CD8-positive, alpha-beta memory T cell (primary cell): ENCODE measurements around the gene SMTNL2. TPM values are rescaled to one million over a fixed set of nuclear protein-coding genes. Genes with fewer than 3 reads are reported as not detected.
"Not testable (repeated sequence)": the region's sequence is repeated elsewhere in the genome, so short reads cannot be mapped to it uniquely, and the experiment has no call there.

Source experiments
- CTCF ChIA-PET: fragments of 350-600 bp; sonication (Branson Sonifier 250); formaldehyde crosslinking; loops from one replicate; lab custom pipeline; 2021; ENCODE audit warnings: antibody characterized with exemption; lab: Charles Lee
- POLR2A ChIA-PET: fragments of 350-600 bp; sonication (Branson Sonifier 250); formaldehyde crosslinking; loops from one replicate; lab custom pipeline; 2021; ENCODE audit warnings: antibody characterized with exemption; lab: Charles Lee
- DNase-seq, 5 donors: peaks; one replicate each; pipeline versions ENCODE4 v3.0.0 to v3.0.0-alpha.2; 2020 to 2022; ENCODE audit warnings: mixed read lengths in 1 of 5
- H3K27ac ChIP-seq: one replicate; pipeline ENCODE4 v1.7.0; 2013; ENCODE audit warnings: low read depth, mild to moderate bottlenecking, low read length, moderate library complexity
- H3K27me3 ChIP-seq: 2 replicates; pipeline ENCODE4 v1.7.0; 2013; ENCODE audit warnings: low read length, mild to moderate bottlenecking; ENCODE audit not compliant: insufficient read depth, poor library complexity, severe bottlenecking
- H3K36me3 ChIP-seq: 2 replicates; pipeline ENCODE4 v1.7.0; 2013; ENCODE audit warnings: mild to moderate bottlenecking, low read length, moderate library complexity; ENCODE audit not compliant: insufficient read depth
- H3K4me1 ChIP-seq: 2 replicates; pipeline ENCODE4 v1.7.0; 2013; ENCODE audit warnings: mild to moderate bottlenecking, low read length, moderate library complexity; ENCODE audit not compliant: insufficient read depth
- H3K4me3 ChIP-seq: 2 replicates; pipeline ENCODE4 v1.7.0; 2013; ENCODE audit warnings: mild to moderate bottlenecking, low read length
- H3K9me3 ChIP-seq: 2 replicates; pipeline ENCODE4 v1.7.0; 2013; ENCODE audit warnings: mild to moderate bottlenecking, low read length
- H3K27ac Mint-ChIP-seq, 8 donors: one replicate each; pipeline ENCODE4 v1.8.0; 2020 to 2021; ENCODE audit warnings: mixed read lengths in 8 of 8, mild to moderate bottlenecking in 6 of 8, inconsistent platforms in 3 of 8, moderate library complexity in 3 of 8
- H3K27me3 Mint-ChIP-seq, 2 donors: one replicate each; pipeline ENCODE4 v1.8.0; 2020 to 2021; ENCODE audit warnings: mixed read lengths in 2 of 2, mild to moderate bottlenecking in 1 of 2, moderate library complexity in 1 of 2
- H3K36me3 Mint-ChIP-seq, 3 donors: one replicate each; pipeline ENCODE4 v1.8.0; 2020 to 2021; ENCODE audit warnings: mixed read lengths in 3 of 3, inconsistent platforms in 1 of 3, mild to moderate bottlenecking in 1 of 3
- H3K4me1 Mint-ChIP-seq, 3 donors: one replicate each; pipeline ENCODE4 v1.8.0; 2020 to 2021; ENCODE audit warnings: mixed read lengths in 3 of 3, inconsistent platforms in 1 of 3, mild to moderate bottlenecking in 1 of 3
- H3K4me3 Mint-ChIP-seq, 7 donors: one replicate each; pipeline ENCODE4 v1.8.0; 2020 to 2021; ENCODE audit warnings: mixed read lengths in 7 of 7, mild to moderate bottlenecking in 6 of 7, moderate library complexity in 4 of 7, inconsistent platforms in 2 of 7
- H3K9me3 Mint-ChIP-seq, 5 donors: one replicate each; pipeline ENCODE4 v1.8.0; 2020 to 2022; ENCODE audit warnings: mixed read lengths in 5 of 5, mild to moderate bottlenecking in 3 of 5, moderate library complexity in 2 of 5, inconsistent platforms in 1 of 5
- polyA plus RNA-seq: library from polyadenylated mRNA; unstranded; fragments of 300-500 nt; fragmentation: Illumina TruSeq; gene quantifications from one replicate; pipeline ENCODE4 v1.2.3, GENCODE V29; 2021
- total RNA-seq, 2 experiments: library from RNA; stranded (reverse); gene quantifications; one replicate each; pipeline ENCODE4 v1.2.3, GENCODE V29; 2021

SMTNL2 gene
- total and polyA plus RNA-seq, 3 experiments from 2014 or later: not detected

DNA sequence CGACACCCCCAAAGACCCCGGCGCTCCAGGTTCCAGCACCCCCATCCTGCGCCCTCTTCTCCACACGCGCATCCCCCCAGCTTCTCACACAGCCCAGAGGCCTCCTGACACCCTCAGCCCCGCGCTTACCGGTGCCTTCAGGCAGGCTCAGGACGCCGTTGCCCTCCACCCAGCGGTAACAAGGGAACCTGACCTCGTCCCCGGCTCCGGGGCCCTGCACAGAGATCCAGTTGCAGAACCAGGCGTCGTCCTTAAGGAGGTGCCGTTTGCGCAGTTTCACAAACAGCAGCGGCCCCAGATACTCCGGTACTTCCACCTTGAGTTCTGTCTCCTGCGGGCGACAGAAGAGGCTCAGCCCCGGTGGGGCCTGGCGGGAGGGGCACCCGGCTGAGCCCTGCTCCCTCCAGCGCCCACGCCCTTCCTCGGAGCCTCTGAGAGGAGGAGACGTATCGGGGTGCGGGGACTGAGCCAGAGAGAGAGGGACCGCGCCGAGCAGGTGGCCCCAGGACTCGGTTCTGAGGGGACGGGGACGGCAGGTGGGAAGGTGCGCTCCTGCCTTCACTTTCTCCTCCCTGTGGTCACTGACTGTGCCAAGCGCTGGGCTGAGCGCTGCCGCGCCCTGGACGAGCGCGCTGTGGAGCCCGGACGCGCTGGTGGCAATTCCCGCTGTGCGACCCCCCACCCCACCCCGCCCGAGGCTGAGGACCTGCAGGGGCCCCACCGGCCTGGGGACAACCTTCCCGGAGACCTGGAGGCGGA is 55.2 kb downstream of the SMTNL2 start:
- POLR2A ChIA-PET, H3K27ac ChIP-seq, H3K9me3 ChIP-seq, H3K4me1 ChIP-seq, H3K4me3 ChIP-seq, H3K36me3 ChIP-seq, H3K27ac Mint-ChIP-seq, CTCF ChIA-PET, H3K9me3 Mint-ChIP-seq, H3K36me3 Mint-ChIP-seq: not testable (repeated sequence)
- peak overlapping the region in 3 of 7 donors; percentile 31 to 60 (median 32) for H3K4me3 Mint-ChIP-seq
- H3K4me1 Mint-ChIP-seq: peaks cover 9 to 27% (median 9%) of the 10 kb centered on the region in 3 donors
- DNase-seq: peak in 1 of 5 donors; percentile 14
- peaks cover 60 to 78% of the 10 kb centered on the region in 2 donors for H3K27me3 Mint-ChIP-seq
- H3K27me3 ChIP-seq: peaks cover 26% of the 10 kb centered on the region

DNA sequence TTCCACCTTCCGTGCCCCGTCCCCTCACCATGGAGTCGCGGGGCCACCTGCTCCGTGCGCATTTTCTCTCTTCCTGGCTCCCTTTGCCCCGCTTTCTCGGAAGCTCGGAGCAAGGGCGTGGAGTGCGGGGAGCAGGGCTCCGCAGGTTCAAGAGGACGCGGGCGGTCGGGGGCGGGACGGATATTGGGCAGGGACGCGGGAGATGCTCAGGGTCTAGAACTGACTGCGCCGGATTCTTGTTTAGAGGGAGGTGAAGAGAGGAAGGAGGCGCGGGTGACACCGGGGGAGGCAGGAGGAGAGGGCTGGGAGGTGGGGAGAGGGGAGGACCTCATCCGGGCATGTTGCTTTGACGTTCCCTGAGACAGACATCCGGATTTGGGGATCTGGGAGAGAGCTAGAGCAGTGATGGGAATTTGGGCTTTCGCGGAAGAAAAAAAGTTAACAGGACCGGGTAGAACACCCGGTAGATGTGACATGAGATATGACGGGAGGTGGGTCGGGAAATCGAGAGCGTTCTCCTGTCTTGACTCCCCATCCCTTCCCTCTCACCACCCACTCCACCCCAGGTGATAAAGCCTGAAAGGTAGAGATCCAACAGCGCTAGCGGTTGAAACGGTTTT is 56.4 kb downstream of the SMTNL2 start:
- CTCF ChIA-PET, H3K9me3 Mint-ChIP-seq, H3K4me3 ChIP-seq, H3K27ac ChIP-seq, H3K9me3 ChIP-seq, H3K36me3 ChIP-seq, H3K36me3 Mint-ChIP-seq, H3K4me1 ChIP-seq, POLR2A ChIA-PET, H3K27ac Mint-ChIP-seq: not testable (repeated sequence)
- Mint-ChIP-seq H3K27me3 (peaks cover 61 to 77% of the 10 kb centered on the region in 2 donors), H3K4me3 (peak overlapping the region in 1 of 7 donors; percentile 18), H3K4me1 (peaks cover 7 to 24% (median 9%) of the 10 kb centered on the region in 3 donors)
- DNase-seq: peak in 1 of 5 donors; percentile 5
- H3K27me3 ChIP-seq: peaks cover 21% of the 10 kb centered on the region

DNA sequence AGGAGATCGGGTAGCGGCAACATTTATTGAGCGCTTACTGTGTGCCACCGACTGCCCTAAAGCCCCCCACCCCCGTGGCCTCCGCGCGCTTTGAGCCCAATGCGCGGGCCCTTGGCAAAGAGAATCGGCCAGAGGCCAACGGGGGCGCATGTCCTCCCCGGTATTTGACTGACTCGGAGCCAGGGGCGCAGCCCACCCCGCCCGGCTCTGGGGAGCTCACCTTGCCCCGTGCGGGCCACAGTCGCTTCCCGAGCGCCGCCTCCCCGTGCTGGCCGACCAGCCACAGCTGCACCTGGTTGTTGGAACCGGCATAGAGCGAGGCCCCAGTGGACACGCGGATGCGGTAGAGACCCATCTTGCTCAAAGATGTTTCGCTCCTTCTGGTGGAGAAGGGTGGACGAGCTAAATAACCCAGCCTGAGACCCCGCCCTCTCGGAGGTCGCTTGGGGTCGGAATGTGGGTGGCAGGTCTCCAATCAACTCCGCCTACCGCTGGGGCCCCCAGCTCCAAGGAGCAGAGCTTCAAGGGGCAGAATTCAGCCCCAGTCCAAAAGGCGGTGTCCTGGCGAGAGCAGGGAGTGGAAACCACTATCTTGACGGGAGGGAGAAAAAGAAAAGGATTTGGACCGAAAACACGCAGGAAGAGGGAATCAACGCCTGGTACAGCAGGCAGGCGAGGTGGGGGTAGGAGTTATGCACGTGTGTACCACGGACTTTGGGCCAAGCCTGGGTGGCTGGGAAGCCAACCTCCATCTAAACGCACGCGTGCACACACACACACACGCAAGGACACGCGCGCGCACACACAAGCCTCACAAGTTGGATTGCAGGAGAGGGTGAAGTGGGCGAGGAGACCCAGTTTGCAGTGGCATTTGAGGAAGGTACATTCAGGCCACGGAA is 57.2 kb downstream of the SMTNL2 start, which contains the start of gene ALOX15:
ALOX15 (minus strand) TSS at position 382 of the 899 bp plus-strand sequence; CDS start at position 355, 27 bp downstream.
- Histone ChIP-seq H3K27me3 (peaks cover 18% of the 10 kb centered on the region), H3K36me3 (no peaks in the 10 kb centered on the region), H3K9me3 (no peaks in the 10 kb centered on the region), H3K27ac (no peak within 1 kb of the TSS), H3K4me1 (no peaks in the 10 kb centered on the region), H3K4me3 (no peak within 1 kb of the TSS)
- no peak for DNase-seq
- H3K9me3 Mint-ChIP-seq: peaks cover 0 to 1% (median 0%) of the 10 kb centered on the region in 5 donors
- peaks cover 0 to 15% (median 5%) of the 10 kb centered on the region in 3 donors for H3K4me1 Mint-ChIP-seq
- H3K27me3 Mint-ChIP-seq: peaks cover 62 to 77% of the 10 kb centered on the region in 2 donors
- peak within 1 kb of the TSS in 1 of 7 donors; percentile 18 for H3K4me3 Mint-ChIP-seq
- ChIA-PET CTCF (no interaction called here), POLR2A (no interaction called here)
- no peak within 1 kb of the TSS for H3K27ac Mint-ChIP-seq
- H3K36me3 Mint-ChIP-seq: no peaks in the 10 kb centered on the region

DNA sequence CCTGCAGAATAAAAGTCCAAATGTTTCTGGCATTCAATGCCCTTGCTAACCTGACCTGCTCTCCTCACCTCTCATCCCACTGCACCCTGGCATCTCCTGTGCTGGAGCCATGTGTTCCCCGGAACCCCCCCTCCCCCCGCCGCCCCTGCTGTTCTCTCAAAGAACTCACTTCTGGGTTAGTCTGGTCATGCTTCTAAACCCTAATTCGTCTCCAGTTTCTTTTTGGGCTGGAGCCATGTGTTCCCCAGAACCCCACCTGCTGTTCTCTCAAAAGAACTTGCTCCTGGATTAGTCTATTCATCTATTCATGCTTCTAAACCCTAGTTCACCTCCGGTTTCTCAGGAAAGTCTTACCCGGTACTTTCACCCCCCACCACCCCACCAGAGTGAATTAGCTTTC is 58.0 kb downstream of the SMTNL2 start:
- H3K4me3 ChIP-seq: no peak overlapping the region
- Mint-ChIP-seq H3K27me3 (peaks cover 57 to 73% of the 10 kb centered on the region in 2 donors), H3K9me3 (peaks cover 0 to 1% (median 0%) of the 10 kb centered on the region in 5 donors), H3K4me1 (peaks cover 0 to 12% (median 5%) of the 10 kb centered on the region in 3 donors), H3K27ac (no peak overlapping the region), H3K36me3 (no peaks in the 10 kb centered on the region), H3K4me3 (no peak overlapping the region)
- no peak overlapping the region for H3K27ac ChIP-seq
- no peaks in the 10 kb centered on the region for H3K9me3 ChIP-seq
- no peaks in the 10 kb centered on the region for H3K4me1 ChIP-seq
- ChIA-PET POLR2A (no interaction called here), CTCF (no interaction called here)
- H3K27me3 ChIP-seq: peaks cover 16% of the 10 kb centered on the region
- no peak for DNase-seq
- H3K36me3 ChIP-seq: no peaks in the 10 kb centered on the region

DNA sequence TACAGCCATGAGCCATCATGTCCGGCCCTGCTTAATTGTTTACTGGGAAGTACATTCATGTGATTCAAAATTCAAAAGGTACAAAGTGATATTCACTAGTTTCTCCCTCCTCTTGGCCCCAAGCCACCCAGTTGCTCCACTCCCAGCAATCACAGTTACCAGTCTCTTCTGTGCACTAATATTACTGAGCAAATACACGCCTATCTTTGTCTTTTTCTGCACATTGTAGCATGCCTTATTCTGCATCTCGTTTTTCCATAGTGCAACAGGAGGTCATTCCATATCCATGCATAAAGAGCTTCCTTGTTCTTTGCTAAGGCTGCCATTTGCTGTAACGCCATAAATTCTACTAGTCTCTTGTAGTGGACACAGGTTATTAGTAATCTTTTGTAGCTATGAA is 59.3 kb downstream of the SMTNL2 start:
- no peak overlapping the region for H3K4me3 ChIP-seq
- POLR2A ChIA-PET: no interaction called here
- Mint-ChIP-seq H3K4me3 (no peak overlapping the region), H3K27ac (no peak overlapping the region), H3K36me3 (no peaks in the 10 kb centered on the region), H3K4me1 (peaks cover 0 to 11% (median 5%) of the 10 kb centered on the region in 3 donors), H3K9me3 (peaks cover 0 to 1% (median 0%) of the 10 kb centered on the region in 5 donors), H3K27me3 (peaks cover 50 to 68% of the 10 kb centered on the region in 2 donors)
- no peak for DNase-seq
- no peak overlapping the region for H3K27ac ChIP-seq
- CTCF ChIA-PET: no interaction called here
- no peaks in the 10 kb centered on the region for H3K9me3 ChIP-seq
- H3K36me3 ChIP-seq: no peaks in the 10 kb centered on the region
- H3K27me3 ChIP-seq: peaks cover 14% of the 10 kb centered on the region
- H3K4me1 ChIP-seq: no peaks in the 10 kb centered on the region

DNA sequence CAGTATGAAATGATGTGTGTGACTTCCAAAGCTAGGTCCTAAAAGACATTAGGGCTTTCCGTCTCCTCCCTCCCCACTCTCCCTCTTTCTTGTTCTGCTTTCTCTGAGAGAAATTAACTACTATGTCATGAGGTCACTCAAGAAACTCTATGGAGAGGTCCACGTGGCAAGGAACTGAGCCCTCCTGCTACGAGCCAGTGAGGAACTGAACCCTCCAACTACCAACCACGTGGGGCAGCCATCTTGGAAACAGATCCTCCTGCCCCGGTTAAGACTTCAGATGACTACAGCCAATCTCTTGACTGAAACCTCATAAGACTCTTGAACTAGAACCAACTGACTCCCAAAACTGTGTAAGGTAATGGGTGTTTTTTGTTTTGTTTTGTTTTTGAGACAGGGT is 61.3 kb downstream of the SMTNL2 start:
- H3K27me3 Mint-ChIP-seq: peaks cover 44 to 66% of the 10 kb centered on the region in 2 donors
- Histone ChIP-seq H3K4me1 (no peaks in the 10 kb centered on the region), H3K27ac (no peak overlapping the region), H3K4me3 (no peak overlapping the region), H3K9me3 (no peaks in the 10 kb centered on the region), H3K36me3 (no peaks in the 10 kb centered on the region), H3K27me3 (peaks cover 8% of the 10 kb centered on the region)
- H3K4me3 Mint-ChIP-seq: no peak overlapping the region
- CTCF ChIA-PET: no interaction called here
- H3K36me3 Mint-ChIP-seq: no peaks in the 10 kb centered on the region
- H3K4me1 Mint-ChIP-seq: peaks cover 0 to 3% (median 2%) of the 10 kb centered on the region in 3 donors
- no peak for DNase-seq
- POLR2A ChIA-PET: interaction anchor here (0.7 kb wide), 1 partner anchor 433 kb away, joined by 3 read pairs; no protein-coding TSS in a partner anchor
- H3K27ac Mint-ChIP-seq: no peak overlapping the region
- peaks cover 0 to 1% (median 0%) of the 10 kb centered on the region in 5 donors for H3K9me3 Mint-ChIP-seq

DNA sequence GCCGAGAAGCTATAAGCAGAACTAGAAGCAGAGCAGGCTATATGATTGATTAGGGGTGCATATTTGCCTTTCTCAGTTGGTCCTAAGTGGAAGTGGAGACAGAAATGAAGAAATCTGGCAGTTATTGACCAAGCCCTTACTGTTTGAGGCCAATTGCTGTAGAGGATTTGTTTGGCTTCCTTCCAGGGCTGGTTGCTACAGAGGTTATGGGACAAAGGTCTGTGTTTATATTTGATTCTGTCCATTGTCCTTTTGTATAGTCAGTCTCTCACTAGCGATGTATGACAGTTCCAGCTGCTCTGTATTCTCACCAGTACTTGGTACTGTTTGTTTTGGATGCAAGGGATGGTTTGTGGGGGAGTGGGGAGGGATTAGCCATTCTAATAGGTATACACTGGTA is 64.4 kb downstream of the SMTNL2 start:
- Histone ChIP-seq H3K9me3 (no peaks in the 10 kb centered on the region), H3K27ac (no peak overlapping the region), H3K4me1 (no peaks in the 10 kb centered on the region), H3K27me3 (peaks cover 5% of the 10 kb centered on the region), H3K36me3 (no peaks in the 10 kb centered on the region), H3K4me3 (no peak overlapping the region)
- H3K9me3 Mint-ChIP-seq: no peaks in the 10 kb centered on the region
- no peak overlapping the region for H3K27ac Mint-ChIP-seq
- ChIA-PET CTCF (no interaction called here), POLR2A (no interaction called here)
- H3K4me1 Mint-ChIP-seq: no peaks in the 10 kb centered on the region
- no peak overlapping the region for H3K4me3 Mint-ChIP-seq
- DNase-seq: no peak
- no peaks in the 10 kb centered on the region for H3K36me3 Mint-ChIP-seq
- H3K27me3 Mint-ChIP-seq: peaks cover 31 to 52% of the 10 kb centered on the region in 2 donors
